AG10803 (cell line): Measurements from ENCODE around the gene PDHB.

ENCODE experiments used
- DNase-seq: peaks from one replicate; pipeline ENCODE4 v3.0.0; 2010; ENCODE audit warnings: low read depth
- H3K4me3 ChIP-seq: 2 replicates; pipeline ENCODE4 v1.5.1; 2011; ENCODE audit warnings: mild to moderate bottlenecking, low read length, control low read depth
- CTCF ChIP-seq: conservative IDR thresholded peaks from 2 replicates; pipeline ENCODE4 v1.5.1; 2011; ENCODE audit warnings: mild to moderate bottlenecking, low read length, control low read depth, inconsistent platforms

The PDHB gene

GRCh38 chr3:58433400-58434167, at the start of gene PDHB:
Gene PDHB (minus strand): TSS chr3:58433832. CDS start chr3:58433809, 23 bp downstream.
- DNase-seq, result peak; percentile 87
- TF ChIP-seq CTCF, result no peak
- peak within 1 kb of the TSS; percentile 90 for H3K4me3 ChIP-seq

- TF ChIP-seq CTCF, result no peak
- DNase-seq, result no peak
- H3K4me3 ChIP-seq, result no peak overlapping the region
These were observed 49.4 kb upstream of the PDHB start for GRCh38 chr3:58482917-58483636.

- TF ChIP-seq CTCF, result no peak
- DNase-seq, result no peak
These were observed 46.7 kb upstream of the PDHB start for GRCh38 chr3:58480309-58480708.

GRCh38 chr3:58478781-58479180, 45.1 kb upstream of the PDHB start:
- no peak for TF ChIP-seq CTCF
- no peak overlapping the region for H3K4me3 ChIP-seq
- DNase-seq, result no peak

More at GRCh38 chr3:58480309-58480708, 46.7 kb upstream of the PDHB start:
- H3K4me3 ChIP-seq, result no peak overlapping the region

GRCh38 chr3:58474967-58475578, 41.4 kb upstream of the PDHB start:
- no peak for DNase-seq
- H3K4me3 ChIP-seq, result no peak overlapping the region

GRCh38 chr3:58474348-58474911, 40.8 kb upstream of the PDHB start:
- DNase-seq, result no peak

More at GRCh38 chr3:58474967-58475578, 41.4 kb upstream of the PDHB start:
- TF ChIP-seq CTCF, result no peak

More at GRCh38 chr3:58474348-58474911, 40.8 kb upstream of the PDHB start:
- no peak overlapping the region for H3K4me3 ChIP-seq
- TF ChIP-seq CTCF, result no peak
